HFF-Myc (cell line): ENCODE measurements around the gene MRGPRF.

Experiments
- DNase-seq: peaks from one replicate; pipeline ENCODE4 v3.0.0-alpha.2; 2011; ENCODE audit warnings: low read depth; ENCODE audit errors: extremely low read depth
- H3K4me3 ChIP-seq: replicated peaks from 2 replicates; pipeline ENCODE4 v1.5.1; 2011; ENCODE audit warnings: low read depth, mild to moderate bottlenecking, control low read depth, low read length
- TF ChIP-seq, protein P1 (sequence below): IDR thresholded peaks from 2 replicates; pipeline ENCODE4 v1.5.1; 2012; ENCODE audit warnings: mild to moderate bottlenecking, low read depth, low read length, control low read depth; ENCODE audit errors: missing control alignments

Gene MRGPRF

DNA sequence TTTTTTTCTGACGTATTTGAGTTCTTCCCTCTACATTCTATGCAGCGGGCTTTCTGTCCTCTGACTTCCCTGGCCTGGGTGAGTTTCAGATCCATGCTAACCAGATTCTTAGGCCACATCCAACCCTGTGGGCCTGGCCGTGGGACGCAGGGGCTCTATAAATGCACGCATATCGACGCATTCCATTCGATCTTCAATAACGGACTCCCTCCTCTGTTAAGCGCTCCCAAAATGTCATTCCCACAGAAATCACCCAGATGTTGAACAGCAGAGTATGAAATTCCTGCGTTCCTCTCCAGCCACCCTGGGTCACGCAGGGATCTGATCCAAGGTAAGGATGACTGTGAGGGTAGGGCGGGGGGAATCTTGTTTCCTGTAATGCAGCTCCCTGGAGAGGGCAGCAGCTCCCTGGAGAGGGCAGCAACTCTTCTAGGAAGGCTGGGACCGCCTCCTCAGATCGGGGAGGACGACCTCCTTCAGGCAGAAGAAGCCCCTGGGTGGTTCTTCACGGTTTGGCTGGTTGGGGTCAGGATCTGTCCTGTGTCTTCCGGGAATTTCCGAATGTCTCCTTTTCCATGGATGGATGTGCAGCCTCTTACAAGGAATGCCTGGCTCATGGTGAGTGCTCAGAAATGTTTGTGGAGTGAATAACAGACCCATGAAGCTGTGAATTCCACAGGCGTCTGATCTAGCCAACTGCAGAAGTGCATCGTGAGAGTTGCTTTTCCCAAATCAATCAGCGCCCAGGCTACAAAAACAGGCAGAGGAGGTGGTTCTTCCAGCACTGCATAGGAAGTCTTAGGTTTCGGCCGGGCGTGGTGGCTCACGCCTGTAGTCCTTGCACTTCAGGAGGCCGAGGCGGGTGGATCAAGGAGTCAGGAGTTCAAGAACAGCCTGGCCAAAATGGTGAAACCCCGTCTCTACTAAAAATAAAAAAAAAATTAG lies 44.5 kb downstream of the MRGPRF start:
- DNase-seq = no peak
- TF ChIP-seq, protein P1, sequence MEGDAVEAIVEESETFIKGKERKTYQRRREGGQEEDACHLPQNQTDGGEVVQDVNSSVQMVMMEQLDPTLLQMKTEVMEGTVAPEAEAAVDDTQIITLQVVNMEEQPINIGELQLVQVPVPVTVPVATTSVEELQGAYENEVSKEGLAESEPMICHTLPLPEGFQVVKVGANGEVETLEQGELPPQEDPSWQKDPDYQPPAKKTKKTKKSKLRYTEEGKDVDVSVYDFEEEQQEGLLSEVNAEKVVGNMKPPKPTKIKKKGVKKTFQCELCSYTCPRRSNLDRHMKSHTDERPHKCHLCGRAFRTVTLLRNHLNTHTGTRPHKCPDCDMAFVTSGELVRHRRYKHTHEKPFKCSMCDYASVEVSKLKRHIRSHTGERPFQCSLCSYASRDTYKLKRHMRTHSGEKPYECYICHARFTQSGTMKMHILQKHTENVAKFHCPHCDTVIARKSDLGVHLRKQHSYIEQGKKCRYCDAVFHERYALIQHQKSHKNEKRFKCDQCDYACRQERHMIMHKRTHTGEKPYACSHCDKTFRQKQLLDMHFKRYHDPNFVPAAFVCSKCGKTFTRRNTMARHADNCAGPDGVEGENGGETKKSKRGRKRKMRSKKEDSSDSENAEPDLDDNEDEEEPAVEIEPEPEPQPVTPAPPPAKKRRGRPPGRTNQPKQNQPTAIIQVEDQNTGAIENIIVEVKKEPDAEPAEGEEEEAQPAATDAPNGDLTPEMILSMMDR = no peak
- no peak overlapping the region for H3K4me3 ChIP-seq

DNA sequence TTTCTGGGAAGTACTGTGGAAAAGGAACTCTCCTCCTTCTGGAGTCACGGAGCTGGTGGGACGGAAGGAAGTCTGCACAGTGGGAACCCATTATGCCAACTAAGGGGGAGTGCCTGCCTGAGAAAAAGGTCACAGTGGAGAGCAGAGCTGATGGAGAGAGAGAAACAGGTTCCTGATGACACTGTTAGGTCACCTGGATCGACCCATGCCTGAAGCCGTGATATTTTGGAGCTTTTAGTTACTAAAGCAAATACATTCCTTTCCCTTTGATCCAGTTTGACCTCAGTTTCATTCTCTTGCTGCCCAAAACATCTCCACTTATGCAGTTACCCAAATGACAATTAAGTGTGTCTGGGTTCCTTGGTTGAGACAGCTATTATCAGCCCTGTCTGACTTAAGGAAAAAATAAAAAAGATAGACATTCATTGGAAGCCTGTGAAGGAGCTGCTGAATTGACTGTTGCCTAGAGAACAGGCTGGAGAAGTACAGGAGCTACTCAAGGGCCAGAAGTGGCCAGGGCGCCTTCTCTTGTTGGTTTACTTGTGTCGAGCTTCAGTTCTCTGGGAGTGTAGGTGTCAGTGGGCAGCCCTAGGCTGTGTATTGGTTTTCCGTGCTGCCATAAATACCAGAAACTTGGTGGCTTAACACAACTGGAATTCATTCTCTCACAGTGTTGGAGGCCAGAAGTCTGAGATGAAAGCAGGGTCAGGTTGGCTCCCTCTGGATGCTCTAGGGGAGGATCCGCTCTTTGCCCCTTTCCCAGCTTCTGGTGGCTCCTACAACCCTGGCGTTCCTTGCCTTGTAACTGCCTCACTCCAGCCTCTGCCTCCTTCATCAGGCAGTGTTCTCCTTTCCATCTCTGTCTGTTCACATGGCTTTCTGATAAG lies 45.9 kb downstream of the MRGPRF start:
- H3K4me3 ChIP-seq = no peak overlapping the region
- no peak for DNase-seq
- TF ChIP-seq, protein P1 = no peak

DNA sequence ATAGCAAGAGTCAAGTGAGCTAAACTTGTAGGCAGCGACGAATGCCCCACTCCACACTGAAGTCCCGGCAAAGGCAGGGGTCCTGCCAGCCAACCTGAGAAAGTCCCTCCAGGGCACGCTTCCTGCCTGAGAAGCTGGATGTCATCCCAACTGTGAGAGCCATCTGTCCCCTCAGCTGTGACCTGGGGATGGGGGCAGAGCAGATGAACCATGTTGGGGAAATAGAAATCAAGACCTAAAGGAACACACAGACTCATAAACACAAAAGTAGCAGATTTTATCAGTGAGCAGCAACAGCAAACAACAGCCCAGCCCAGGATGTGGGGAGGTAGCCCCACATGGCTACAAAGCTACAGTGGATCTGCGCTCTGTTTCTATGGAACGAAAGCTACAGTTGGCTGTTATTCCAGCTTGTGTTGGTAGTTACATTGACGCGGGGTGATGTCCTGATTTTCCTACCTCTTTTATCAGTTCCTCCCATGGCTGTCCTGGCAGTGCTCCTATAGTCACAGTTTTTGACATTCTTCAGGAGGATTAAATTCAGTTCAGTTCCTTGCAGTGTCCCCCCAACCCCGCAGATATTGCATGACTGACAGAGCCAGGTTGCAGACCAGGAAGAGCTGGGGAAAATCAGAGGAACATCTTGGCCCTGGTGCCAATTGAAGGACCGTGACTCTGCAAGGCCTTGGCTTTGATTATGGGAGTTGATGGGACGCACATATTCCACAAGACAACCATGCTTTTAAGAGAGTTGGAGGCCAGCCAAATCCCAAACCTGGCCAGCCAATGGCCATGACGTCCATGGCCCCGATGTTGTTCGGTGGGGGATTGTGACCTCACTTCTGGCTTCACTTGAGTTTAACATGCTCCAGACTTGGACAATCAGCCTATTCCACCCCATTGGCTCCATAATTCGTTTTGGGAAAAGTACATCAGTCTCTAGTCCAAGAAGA lies 46.9 kb downstream of the MRGPRF start:
- no peak for DNase-seq
- H3K4me3 ChIP-seq = no peak overlapping the region
- TF ChIP-seq, protein P1 = no peak

DNA sequence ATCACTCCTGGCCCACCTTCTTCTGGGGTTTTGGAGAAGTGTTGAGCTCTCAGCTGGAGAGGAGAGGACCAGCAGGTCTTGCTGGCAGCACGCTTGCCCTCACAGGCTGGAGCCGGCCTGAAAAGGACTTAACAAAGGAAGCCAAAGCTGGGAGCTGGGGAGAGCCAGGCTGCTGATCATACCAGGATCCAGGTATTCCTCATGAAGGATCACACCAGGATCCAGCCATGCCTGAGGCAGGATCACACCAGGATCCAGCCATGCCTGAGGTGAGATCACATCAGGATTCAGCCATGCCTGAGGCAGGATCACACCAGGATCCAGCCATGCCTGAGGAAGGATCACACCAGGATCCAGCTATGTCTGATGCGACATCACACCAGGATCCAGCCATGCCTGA lies 49.3 kb downstream of the MRGPRF start:
- no peak overlapping the region for H3K4me3 ChIP-seq
- DNase-seq = no peak
- TF ChIP-seq, protein P1 = no peak

DNA sequence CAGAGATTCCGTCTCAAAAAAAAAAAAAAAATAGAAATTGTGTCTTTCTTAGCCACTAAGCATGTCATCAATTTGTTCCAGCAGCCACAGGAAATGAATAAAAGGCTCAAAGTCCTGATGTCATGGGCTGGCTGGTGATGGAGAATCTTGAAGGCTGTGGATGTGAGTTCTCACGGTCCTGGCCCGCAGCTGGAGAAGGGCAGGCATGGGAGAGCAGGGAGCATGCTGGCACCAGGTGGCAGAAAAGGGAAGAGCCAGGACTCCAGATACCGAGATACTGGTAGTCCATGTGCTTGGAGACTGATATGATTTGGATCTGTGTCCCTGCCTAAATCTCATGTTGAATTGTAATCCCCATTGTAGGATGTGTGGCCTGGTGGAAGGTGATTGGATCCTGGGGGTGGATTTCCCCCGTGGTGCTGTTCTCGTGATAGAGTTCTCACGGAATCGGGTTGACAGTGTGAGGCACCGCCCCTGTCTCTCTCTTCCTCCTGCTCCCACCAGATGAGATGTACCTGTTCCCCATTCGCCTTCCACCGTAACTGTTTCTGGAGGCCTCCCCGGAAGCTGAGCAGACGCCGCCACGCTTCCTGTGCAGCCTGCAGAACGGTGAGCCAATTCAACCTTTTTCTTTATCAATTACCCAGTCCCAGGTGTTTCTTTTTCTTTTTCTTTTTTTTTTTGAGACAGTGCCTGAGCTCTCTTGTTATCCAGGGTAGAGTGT lies 50.4 kb downstream of the MRGPRF start:
- TF ChIP-seq, protein P1 = no peak
- no peak overlapping the region for H3K4me3 ChIP-seq
- DNase-seq = no peak
